ENCODE results near the gene DMAC2L.
"Not testable (repeated sequence)": the region's sequence is repeated elsewhere in the genome, so short reads cannot be mapped to it uniquely, and the experiment has no call there.

Gene DMAC2L

DNA sequence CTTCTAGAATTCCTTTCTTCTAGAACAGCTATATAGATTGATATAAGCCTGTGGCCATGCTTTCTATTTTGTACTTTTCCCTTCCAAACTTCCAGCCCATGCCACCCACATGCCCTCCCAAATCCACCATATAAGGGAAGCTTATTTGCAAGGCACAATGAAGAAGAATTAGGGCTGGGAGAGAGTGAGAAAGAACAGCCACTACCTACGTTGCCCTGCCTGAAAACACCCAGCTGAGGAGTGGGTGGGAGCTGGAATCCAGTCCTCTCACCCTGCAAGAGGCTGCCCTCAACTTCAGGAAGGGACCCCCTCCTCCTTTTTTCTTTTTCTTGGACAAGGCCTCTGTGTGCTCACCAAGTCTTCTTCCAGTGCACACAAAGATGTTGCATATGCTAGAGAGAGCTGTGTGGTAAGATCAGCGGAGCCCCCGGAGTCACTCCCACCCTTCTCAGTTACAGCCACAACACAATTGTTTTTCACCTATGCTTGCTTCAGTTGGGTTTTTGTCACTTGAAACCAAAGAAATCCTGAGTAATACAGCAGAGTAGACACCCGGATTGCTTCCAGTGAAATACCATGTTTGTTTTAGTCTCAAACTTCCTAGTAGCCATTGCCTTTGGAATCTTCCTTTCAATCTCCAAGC, 45.8 kb downstream of the DMAC2L start:
- DNase-seq, result no peak

GRCh38 chr14:50359631-50360030, 47.5 kb downstream of the DMAC2L start:
- DNase-seq, result no peak

GRCh38 chr14:50360093-50360492, 48.0 kb downstream of the DMAC2L start:
- no peak for DNase-seq

GRCh38 chr14:50360851-50361250, 48.7 kb downstream of the DMAC2L start:
- DNase-seq, result no peak

DNA sequence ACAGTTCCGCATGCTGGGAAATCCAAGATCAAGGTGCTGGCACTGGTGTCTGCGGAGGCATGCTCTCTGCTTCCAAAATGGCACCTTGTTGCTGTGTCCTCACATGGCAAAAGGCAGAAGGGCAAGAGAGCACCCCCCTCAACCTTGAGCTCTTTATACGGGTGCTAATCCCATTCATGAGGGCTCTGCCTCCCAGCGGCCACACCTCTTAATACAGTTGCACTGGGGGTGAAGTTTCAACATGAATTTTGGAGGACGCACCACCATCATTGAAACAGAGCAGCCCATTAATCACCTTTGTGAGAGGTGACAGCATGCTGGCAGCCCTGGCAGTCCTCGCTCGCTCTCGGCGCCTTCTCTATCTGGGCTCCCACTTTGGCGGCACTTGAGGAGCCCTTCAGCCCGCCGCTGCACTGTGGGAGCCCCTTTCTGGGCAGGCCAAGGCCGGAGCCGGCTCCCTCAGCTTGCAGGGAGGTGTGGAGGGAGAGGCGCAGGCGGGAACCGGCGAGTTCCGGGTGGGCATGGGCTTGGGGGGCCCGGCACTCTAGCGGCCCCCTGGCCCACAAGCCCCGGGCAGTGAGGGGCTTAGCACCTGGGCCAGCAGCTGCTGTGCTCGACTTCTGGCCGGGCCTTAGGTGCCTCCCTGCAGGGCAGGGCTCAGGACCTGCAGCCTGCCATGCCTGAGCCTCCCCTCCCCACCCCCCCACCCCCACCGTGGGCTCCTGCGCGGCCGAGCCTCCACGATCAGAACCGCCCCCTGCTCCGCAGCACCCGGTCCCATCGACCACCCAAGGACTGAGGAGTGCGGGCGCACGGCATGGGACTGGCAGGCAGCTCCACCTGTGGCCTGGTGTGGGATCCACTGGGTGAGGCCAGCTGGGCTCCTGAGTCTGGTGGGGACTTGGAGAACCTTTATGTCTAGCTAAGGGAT, 49.6 kb downstream of the DMAC2L start:
- not testable (repeated sequence) for DNase-seq

- DNase-seq, result peak; percentile 16
These were observed 50.9 kb downstream of the DMAC2L start for GRCh38 chr14:50362764-50363713.

- peak; percentile 27 for DNase-seq
These were observed 51.6 kb downstream of the DMAC2L start for GRCh38 chr14:50363714-50364111.

GRCh38 chr14:50364792-50365191, 52.7 kb downstream of the DMAC2L start:
- no peak for DNase-seq

- not testable (repeated sequence) for DNase-seq
These were observed 53.4 kb downstream of the DMAC2L start for GRCh38 chr14:50365572-50365971.

- no peak for DNase-seq
These were observed 54.0 kb downstream of the DMAC2L start for GRCh38 chr14:50366115-50366514.

- no peak for DNase-seq
These were observed 54.5 kb downstream of the DMAC2L start for GRCh38 chr14:50366589-50366988.

DNA sequence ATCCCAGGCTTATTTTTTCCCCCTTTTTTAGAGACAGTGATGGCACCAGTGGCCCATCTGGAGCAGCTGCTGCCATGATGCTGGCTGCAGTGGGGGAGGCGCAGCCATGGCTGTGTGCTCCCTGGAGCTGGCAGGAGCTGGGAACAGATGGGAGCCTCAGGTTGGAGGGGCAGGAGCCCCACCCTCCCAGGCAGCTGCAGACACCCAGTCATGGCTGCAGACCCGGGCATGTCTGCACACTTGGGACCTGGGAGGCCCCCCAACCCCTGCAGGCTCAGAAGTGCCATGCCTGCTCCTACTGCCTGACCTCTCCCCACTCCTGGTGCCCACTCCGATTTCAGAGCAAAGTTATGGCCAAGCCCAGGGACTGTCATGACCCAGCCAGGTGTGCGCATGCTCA, 59.4 kb downstream of the DMAC2L start:
- DNase-seq, result no peak

DNA sequence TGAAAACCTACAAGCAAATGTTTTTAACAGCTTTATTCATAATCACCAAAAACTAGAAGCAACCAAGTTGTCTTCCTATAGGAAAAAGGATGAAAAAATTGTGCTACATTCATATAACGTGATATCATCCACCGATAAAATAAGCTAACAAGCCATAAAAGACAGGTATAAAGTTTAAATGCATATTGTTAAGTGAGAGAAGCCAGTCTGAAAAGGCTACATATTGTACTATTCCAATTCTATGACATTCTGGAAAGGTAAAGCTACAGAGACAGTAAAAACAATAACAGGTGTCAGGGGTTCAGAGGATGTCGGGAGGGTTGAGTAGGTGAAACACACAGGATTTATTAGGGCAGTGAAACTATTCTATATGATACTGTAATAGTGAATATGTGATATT, 61.8 kb downstream of the DMAC2L start:
- no peak for DNase-seq

DNA sequence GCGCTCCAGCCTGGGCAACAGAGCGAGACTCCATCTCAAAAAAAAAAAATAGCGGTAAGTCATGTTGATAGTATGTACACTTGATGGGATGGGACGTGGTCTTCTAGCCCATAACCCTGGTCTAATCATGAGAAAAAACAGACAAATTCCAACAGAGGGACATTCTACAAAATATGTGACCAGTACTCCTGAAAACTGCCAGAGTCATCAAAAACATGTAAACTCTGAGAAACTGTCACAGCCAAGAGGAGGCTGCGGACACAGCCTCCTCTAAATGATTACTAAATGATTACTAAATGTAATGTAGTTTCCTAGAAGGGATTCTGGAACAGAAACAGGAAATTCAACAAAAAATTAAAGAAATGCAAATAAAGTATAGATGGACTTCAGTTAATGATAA, 63.6 kb downstream of the DMAC2L start:
- no peak for DNase-seq

All from activated CD8-positive, alpha-beta memory T cell treated with anti-CD3 and anti-CD28 coated beads, Interleukin-2, amount 50 U/mL, for 4 hours (primary cell).